SK-N-SH (cell line): ENCODE measurements around the gene MXI1. TPM values are rescaled to one million over a fixed set of nuclear protein-coding genes. Genes with fewer than 3 reads are reported as not detected.

ENCODE experiments used
- CTCF ChIA-PET: fragments of 300-600, 350-600 bp; formaldehyde crosslinking; extraction: SDS; loops from one replicate; lab custom pipeline; 2021; lab: Yijun Ruan, JAX
- POLR2A ChIA-PET: fragments of 350-600 bp; sonication (Branson Sonifier 250); formaldehyde crosslinking; extraction: SDS; loops from one replicate; lab custom pipeline; 2020; ENCODE audit warnings: antibody characterized with exemption, inconsistent platforms; lab: Yijun Ruan, JAX
- DNase-seq: peaks from one replicate; pipeline ENCODE4 v3.0.0; 2012
- H2AFZ ChIP-seq: fragments of 200-600 bp; sonication (generic); 2 replicates; pipeline ENCODE4 v1.8.1; 2016; ENCODE audit warnings: antibody characterized with exemption, mild to moderate bottlenecking, low read depth
- H3F3A ChIP-seq: fragments of 200-600 bp; sonication (generic); replicated peaks from 2 replicates; pipeline ENCODE3; 2016; ENCODE audit warnings: antibody characterized with exemption, mild to moderate bottlenecking; ENCODE audit not compliant: insufficient read depth
- H3K27ac ChIP-seq, 2 experiments: fragments of 200-500 bp in 1 of 2; fragments of 200-600 bp in 1 of 2; sonication (Bioruptor generic) in 1 of 2; sonication (generic), shearing (Covaris generic) in 1 of 2; 2 replicates each; pipeline versions ENCODE4 v1.5.1 to v1.6.1; 2014 to 2016; ENCODE audit warnings: low read depth in 2 of 2, inconsistent platforms in 1 of 2, low read length in 1 of 2, mild to moderate bottlenecking in 1 of 2, mixed read lengths in 1 of 2
- H3K27me3 ChIP-seq: fragments of 200-600 bp; sonication (generic), shearing (Covaris generic); 2 replicates; pipeline ENCODE4 v1.6.1; 2016; ENCODE audit warnings: mixed run types; ENCODE audit not compliant: insufficient read depth
- H3K36me3 ChIP-seq, 2 experiments: fragments of 200-500 bp in 1 of 2; fragments of 200-600 bp in 1 of 2; sonication (Bioruptor generic) in 1 of 2; sonication (generic) in 1 of 2; replicated peaks in 1 of 2; 2 replicates each; pipeline versions ENCODE3 to v1.5.1; 2014 to 2016; ENCODE audit warnings: low read length in 1 of 2, mild to moderate bottlenecking in 1 of 2; ENCODE audit not compliant: insufficient read depth in 2 of 2, control insufficient read depth in 1 of 2
- H3K4me1 ChIP-seq, 2 experiments: fragments of 200-500 bp in 1 of 2; fragments of 200-600 bp in 1 of 2; sonication (Bioruptor generic) in 1 of 2; sonication (generic), shearing (Covaris generic) in 1 of 2; 2 replicates each; pipeline versions ENCODE4 v1.5.1 to v1.6.1; 2014 to 2016; ENCODE audit warnings: low read depth in 1 of 2, low read length in 1 of 2, mixed run types in 1 of 2; ENCODE audit not compliant: insufficient read depth in 2 of 2, control insufficient read depth in 1 of 2
- H3K4me2 ChIP-seq: fragments of 200-600 bp; sonication (generic), shearing (Covaris generic); 2 replicates; pipeline ENCODE4 v1.6.1; 2017; ENCODE audit warnings: mixed run types
- H3K4me3 ChIP-seq, 2 experiments: fragments of 200-500 bp in 1 of 2; fragments of 200-600 bp in 1 of 2; sonication (Bioruptor generic) in 1 of 2; sonication (generic), shearing (Covaris generic) in 1 of 2; 2 replicates each; pipeline versions ENCODE4 v1.5.1 to v1.8.1; 2014 to 2016; ENCODE audit warnings: low read depth in 2 of 2, inconsistent platforms in 1 of 2, low read length in 1 of 2, mild to moderate bottlenecking in 1 of 2, mixed read lengths in 1 of 2, moderate library complexity in 1 of 2
- H3K79me2 ChIP-seq: fragments of 200-600 bp; sonication (generic); 2 replicates; pipeline ENCODE4 v1.8.1; 2017; ENCODE audit warnings: mild to moderate bottlenecking; ENCODE audit not compliant: insufficient read depth
- H3K9ac ChIP-seq: fragments of 200-600 bp; sonication (generic); 2 replicates; pipeline ENCODE4 v1.6.1; 2017; ENCODE audit warnings: mixed run types
- H3K9me2 ChIP-seq: fragments of 200-600 bp; sonication (generic); 2 replicates; pipeline ENCODE4 v1.6.1; 2017; ENCODE audit warnings: mixed run types
- H3K9me3 ChIP-seq: fragments of 200-600 bp; sonication (generic); 2 replicates; pipeline ENCODE4 v1.6.1; 2017; ENCODE audit warnings: mixed run types, mild to moderate bottlenecking, moderate library complexity
- H4K20me1 ChIP-seq: fragments of 200-600 bp; sonication (generic); 2 replicates; pipeline ENCODE4 v1.6.1; 2017; ENCODE audit warnings: mild to moderate bottlenecking, mixed run types; ENCODE audit not compliant: insufficient read depth
- CHD2 ChIP-seq: fragments of 150-350 bp; IDR thresholded peaks from 2 replicates; pipeline ENCODE4 v1.6.1; 2018; ENCODE audit warnings: low read length; ENCODE audit not compliant: partially characterized antibody
- FOSL2 ChIP-seq: IDR thresholded peaks from 2 replicates; pipeline ENCODE4 v1.4.0; 2012; ENCODE audit warnings: low read depth, mild to moderate bottlenecking, moderate library complexity, borderline replicate concordance
- FOXJ3 ChIP-seq: sonication (generic); formaldehyde crosslinking; IDR thresholded peaks from 2 replicates; pipeline ENCODE4 v1.5.1; 2020; ENCODE audit warnings: mild to moderate bottlenecking, missing genetic modification reagents
- FOXM1 ChIP-seq: IDR thresholded peaks from 2 replicates; pipeline ENCODE4 v1.4.0; 2012; ENCODE audit warnings: low read depth, mild to moderate bottlenecking
- GABPA ChIP-seq: IDR thresholded peaks from 2 replicates; pipeline ENCODE4 v1.4.0; 2012; ENCODE audit warnings: low read depth, mild to moderate bottlenecking
- GATA2 ChIP-seq: sonication (generic); formaldehyde crosslinking; IDR thresholded peaks from 2 replicates; pipeline ENCODE4 v1.5.0; 2020; ENCODE audit warnings: mild to moderate bottlenecking, missing genetic modification reagents
- JUND ChIP-seq: IDR thresholded peaks from 2 replicates; pipeline ENCODE4 v1.4.0; 2012
- MEF2A ChIP-seq: IDR thresholded peaks from 2 replicates; pipeline ENCODE4 v1.4.0; 2012; ENCODE audit warnings: low read depth, borderline replicate concordance
- MXI1 ChIP-seq: IDR thresholded peaks from 2 replicates; pipeline ENCODE4 v1.6.1; 2012; ENCODE audit warnings: mild to moderate bottlenecking, low read depth, low read length, improper control_type of control experiment
- NFIC ChIP-seq: IDR thresholded peaks from 2 replicates; pipeline ENCODE4 v1.4.0; 2012; ENCODE audit warnings: borderline replicate concordance
- NRF1 ChIP-seq: IDR thresholded peaks from 2 replicates; pipeline ENCODE4 v1.6.1; 2012; ENCODE audit warnings: low read depth, mild to moderate bottlenecking, low read length
- RCOR1 ChIP-seq: fragments of 150-350 bp; IDR thresholded peaks from 2 replicates; pipeline ENCODE4 v1.6.1; 2017; ENCODE audit warnings: antibody characterized with exemption, low read length
- RFX5 ChIP-seq: IDR thresholded peaks from 2 replicates; pipeline ENCODE4 v1.6.1; 2012; ENCODE audit warnings: mild to moderate bottlenecking, improper control_type of control experiment, low read length
- RXRA ChIP-seq: IDR thresholded peaks from 2 replicates; pipeline ENCODE4 v1.4.0; 2012; ENCODE audit warnings: low read depth, mild to moderate bottlenecking, borderline replicate concordance
- TCF12 ChIP-seq: IDR thresholded peaks from 2 replicates; pipeline ENCODE4 v1.4.0; 2012
- YY1 ChIP-seq: IDR thresholded peaks from 2 replicates; pipeline ENCODE4 v1.4.0; 2012; ENCODE audit warnings: low read depth, mild to moderate bottlenecking
- WGBS: methylation state at CpG from one replicate; pipeline ENCODE4 v1.1.6; 2017; ENCODE audit warnings: low lambda C conversion rate; 5-methylcytosine and 5-hydroxymethylcytosine counted together
- polyA plus RNA-seq, 3 experiments: library from polyadenylated mRNA; depleted of rRNA; stranded (reverse); fragments of >200 nt; gene quantifications; 2 replicates each; pipeline ENCODE4 v1.2.3, GENCODE V29; 2012
- TF ChIP-seq, protein P1 (sequence below): fragments of 150-350 bp; IDR thresholded peaks from 2 replicates; pipeline ENCODE4 v1.6.1; 2017; ENCODE audit warnings: antibody characterized with exemption, low read length, low read depth, borderline replicate concordance
- TF ChIP-seq, protein P2 (sequence below): IDR thresholded peaks from 2 replicates; pipeline ENCODE4 v1.6.1; 2012; ENCODE audit warnings: mild to moderate bottlenecking, low read depth, low read length, moderate library complexity
- TF ChIP-seq, protein P3 (sequence below): fragments of 200-600 bp; sonication (generic); IDR thresholded peaks from 2 replicates; pipeline ENCODE4 v1.6.1; 2017; ENCODE audit warnings: antibody characterized with exemption, mild to moderate bottlenecking, moderate library complexity

MXI1 gene
- polyA plus RNA-seq, 1 of the 3 experiments (the other 2 are of a cell fraction), result 13.8 TPM

DNA sequence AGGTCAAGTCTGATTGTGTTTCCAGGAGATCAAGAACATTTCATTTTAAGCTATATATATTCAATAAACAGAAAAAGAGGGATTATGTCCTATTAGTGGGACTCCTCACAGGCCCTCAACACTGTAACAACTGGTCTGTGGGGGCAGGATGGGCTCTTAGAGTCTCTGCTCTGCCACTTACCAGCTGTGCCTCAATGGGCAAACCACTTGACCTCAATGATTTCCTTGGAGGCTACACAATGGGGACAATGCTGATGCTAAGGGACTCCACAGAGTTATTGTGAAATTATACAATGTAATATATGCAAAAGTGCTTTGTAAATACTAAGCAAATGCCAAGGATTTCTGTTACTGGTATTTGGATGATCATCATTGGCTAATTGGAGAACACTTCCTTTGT, 33.2 kb upstream of the MXI1 start:
- Histone ChIP-seq H3K9me2 (no peaks in the 10 kb centered on the region), H3K36me3 (no peaks in the 10 kb centered on the region), H2AFZ (no peak overlapping the region), H3F3A (no peaks in the 10 kb centered on the region), H3K4me2 (no peak overlapping the region), H3K4me1 (no peaks in the 10 kb centered on the region; a peak in 1 of 4 replicates), H3K9ac (no peak overlapping the region), H3K4me3 (no peak overlapping the region), H3K27me3 (peaks cover 10% of the 10 kb centered on the region; the same call in 1 of the 2 replicates), H3K79me2 (no peaks in the 10 kb centered on the region), H3K9me3 (no peaks in the 10 kb centered on the region), H4K20me1 (no peaks in the 10 kb centered on the region), H3K27ac (no peak overlapping the region)
- TF ChIP-seq, protein P1, sequence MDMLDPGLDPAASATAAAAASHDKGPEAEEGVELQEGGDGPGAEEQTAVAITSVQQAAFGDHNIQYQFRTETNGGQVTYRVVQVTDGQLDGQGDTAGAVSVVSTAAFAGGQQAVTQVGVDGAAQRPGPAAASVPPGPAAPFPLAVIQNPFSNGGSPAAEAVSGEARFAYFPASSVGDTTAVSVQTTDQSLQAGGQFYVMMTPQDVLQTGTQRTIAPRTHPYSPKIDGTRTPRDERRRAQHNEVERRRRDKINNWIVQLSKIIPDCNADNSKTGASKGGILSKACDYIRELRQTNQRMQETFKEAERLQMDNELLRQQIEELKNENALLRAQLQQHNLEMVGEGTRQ, result no peak
- TF ChIP-seq TCF12, result no peak
- TF ChIP-seq FOXJ3, result no peak
- no peak for TF ChIP-seq CHD2
- no peak for TF ChIP-seq GATA2 (CRISPR knock-in tag)
- TF ChIP-seq, protein P2, sequence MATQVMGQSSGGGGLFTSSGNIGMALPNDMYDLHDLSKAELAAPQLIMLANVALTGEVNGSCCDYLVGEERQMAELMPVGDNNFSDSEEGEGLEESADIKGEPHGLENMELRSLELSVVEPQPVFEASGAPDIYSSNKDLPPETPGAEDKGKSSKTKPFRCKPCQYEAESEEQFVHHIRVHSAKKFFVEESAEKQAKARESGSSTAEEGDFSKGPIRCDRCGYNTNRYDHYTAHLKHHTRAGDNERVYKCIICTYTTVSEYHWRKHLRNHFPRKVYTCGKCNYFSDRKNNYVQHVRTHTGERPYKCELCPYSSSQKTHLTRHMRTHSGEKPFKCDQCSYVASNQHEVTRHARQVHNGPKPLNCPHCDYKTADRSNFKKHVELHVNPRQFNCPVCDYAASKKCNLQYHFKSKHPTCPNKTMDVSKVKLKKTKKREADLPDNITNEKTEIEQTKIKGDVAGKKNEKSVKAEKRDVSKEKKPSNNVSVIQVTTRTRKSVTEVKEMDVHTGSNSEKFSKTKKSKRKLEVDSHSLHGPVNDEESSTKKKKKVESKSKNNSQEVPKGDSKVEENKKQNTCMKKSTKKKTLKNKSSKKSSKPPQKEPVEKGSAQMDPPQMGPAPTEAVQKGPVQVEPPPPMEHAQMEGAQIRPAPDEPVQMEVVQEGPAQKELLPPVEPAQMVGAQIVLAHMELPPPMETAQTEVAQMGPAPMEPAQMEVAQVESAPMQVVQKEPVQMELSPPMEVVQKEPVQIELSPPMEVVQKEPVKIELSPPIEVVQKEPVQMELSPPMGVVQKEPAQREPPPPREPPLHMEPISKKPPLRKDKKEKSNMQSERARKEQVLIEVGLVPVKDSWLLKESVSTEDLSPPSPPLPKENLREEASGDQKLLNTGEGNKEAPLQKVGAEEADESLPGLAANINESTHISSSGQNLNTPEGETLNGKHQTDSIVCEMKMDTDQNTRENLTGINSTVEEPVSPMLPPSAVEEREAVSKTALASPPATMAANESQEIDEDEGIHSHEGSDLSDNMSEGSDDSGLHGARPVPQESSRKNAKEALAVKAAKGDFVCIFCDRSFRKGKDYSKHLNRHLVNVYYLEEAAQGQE, result no peak
- TF ChIP-seq MEF2A, result no peak
- TF ChIP-seq FOXM1, result no peak
- no peak for TF ChIP-seq RFX5
- no peak for TF ChIP-seq NRF1
- no peak for TF ChIP-seq JUND
- TF ChIP-seq RCOR1, result no peak
- CTCF ChIA-PET, result interaction anchor here (1.0 kb wide), 1 partner anchor 10 kb away, joined by 3 read pairs; no protein-coding TSS in a partner anchor
- no peak for DNase-seq
- POLR2A ChIA-PET, result no interaction called here

DNA sequence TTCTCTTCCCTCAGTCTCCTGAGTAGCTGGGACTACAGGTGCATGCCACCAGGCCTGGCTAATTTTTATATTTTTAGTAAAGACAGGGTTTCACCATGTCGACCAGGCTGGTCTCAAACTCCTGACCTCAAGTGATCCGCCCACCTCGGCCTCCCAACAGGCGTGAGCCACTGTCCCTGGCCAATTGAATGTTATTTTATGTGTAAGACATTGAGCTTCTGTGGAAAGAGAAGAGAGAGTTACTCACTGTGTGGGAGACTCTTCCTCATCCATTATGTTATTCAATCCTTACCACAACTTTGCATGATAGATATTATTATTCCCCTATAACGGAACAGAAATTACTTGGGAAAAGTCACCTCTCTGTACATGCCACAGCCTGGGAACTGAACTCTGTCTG, 32.6 kb upstream of the MXI1 start:
- H3K9ac ChIP-seq, result no peak overlapping the region
- H3K9me3 ChIP-seq, result no peaks in the 10 kb centered on the region
- peaks cover 4% of the 10 kb centered on the region; the same call in 1 of the 2 replicates for H3K27me3 ChIP-seq
- H3K36me3 ChIP-seq, result no peaks in the 10 kb centered on the region
- WGBS, result 83% methylated on average over 5 of the region's 5 CpGs
- POLR2A ChIA-PET, result no interaction called here
- no peaks in the 10 kb centered on the region; a peak in 1 of 4 replicates for H3K4me1 ChIP-seq
- H3K27ac ChIP-seq, result no peak overlapping the region
- H3K9me2 ChIP-seq, result no peaks in the 10 kb centered on the region
- no peak for DNase-seq
- H3K79me2 ChIP-seq, result no peaks in the 10 kb centered on the region
- H2AFZ ChIP-seq, result no peak overlapping the region
- no peaks in the 10 kb centered on the region for H3F3A ChIP-seq
- CTCF ChIA-PET, result interaction anchor here (0.6 to 1.0 kb wide), 2 partner anchors 32 to 203 kb away, joined by 3 to 5 read pairs; no protein-coding TSS in a partner anchor
- H3K4me2 ChIP-seq, result no peak overlapping the region
- no peaks in the 10 kb centered on the region for H4K20me1 ChIP-seq
- H3K4me3 ChIP-seq, result no peak overlapping the region
- TF ChIP-seq, protein P2, result no peak
- TF ChIP-seq NFIC (no peak), GABPA (no peak), YY1 (no peak), RXRA (no peak), MEF2A (no peak), JUND (no peak), MXI1 (no peak), NRF1 (no peak), FOSL2 (no peak)
- TF ChIP-seq, protein P3, sequence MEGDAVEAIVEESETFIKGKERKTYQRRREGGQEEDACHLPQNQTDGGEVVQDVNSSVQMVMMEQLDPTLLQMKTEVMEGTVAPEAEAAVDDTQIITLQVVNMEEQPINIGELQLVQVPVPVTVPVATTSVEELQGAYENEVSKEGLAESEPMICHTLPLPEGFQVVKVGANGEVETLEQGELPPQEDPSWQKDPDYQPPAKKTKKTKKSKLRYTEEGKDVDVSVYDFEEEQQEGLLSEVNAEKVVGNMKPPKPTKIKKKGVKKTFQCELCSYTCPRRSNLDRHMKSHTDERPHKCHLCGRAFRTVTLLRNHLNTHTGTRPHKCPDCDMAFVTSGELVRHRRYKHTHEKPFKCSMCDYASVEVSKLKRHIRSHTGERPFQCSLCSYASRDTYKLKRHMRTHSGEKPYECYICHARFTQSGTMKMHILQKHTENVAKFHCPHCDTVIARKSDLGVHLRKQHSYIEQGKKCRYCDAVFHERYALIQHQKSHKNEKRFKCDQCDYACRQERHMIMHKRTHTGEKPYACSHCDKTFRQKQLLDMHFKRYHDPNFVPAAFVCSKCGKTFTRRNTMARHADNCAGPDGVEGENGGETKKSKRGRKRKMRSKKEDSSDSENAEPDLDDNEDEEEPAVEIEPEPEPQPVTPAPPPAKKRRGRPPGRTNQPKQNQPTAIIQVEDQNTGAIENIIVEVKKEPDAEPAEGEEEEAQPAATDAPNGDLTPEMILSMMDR, result no peak
